Measurements from ENCODE around the gene ARL3.

DNA sequence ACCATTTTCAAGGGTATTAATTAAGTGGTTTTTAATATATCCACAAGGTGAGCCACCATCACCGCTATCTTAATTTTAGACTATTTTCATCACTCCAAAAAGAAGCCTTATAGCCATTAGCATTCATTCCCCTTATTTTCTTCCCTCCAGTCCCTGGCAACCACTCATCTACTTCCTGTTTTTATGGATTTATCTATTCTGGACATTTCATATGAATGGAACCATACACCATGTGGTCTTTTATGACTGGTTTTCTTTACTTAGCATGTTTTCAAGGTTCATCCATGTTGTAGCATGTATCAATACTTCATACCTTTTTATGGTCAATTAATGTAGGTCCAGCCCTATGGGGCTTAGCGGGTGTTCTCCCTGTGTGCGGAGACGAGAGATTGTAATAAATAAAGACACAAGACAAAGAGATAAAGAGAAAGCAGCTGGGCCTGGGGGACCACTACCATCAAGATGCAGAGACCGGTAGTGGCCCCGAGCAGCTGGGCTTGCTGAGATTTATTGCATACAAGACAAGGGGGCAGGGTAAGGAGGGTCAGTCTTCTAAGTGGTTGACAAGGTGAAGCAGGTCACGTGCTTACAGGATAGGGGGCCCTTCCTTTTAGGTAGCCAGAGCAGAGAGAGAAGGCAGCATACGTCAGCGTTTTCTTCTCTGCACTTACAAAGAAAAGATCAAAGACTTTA is 44.2 kb upstream of the ARL3 start:
- no peak for TF ChIP-seq POLR2A (IDR thresholded peaks at IDR 0.05; ENCODE audit: low read length)
- TF ChIP-seq GATA1 (IDR thresholded peaks at IDR 0.05; ENCODE audit: low read depth, low read length), result no peak

Measured in erythroblast (primary cell).